ENCODE results near the gene MYO5B. TPM values are rescaled to one million over a fixed set of nuclear protein-coding genes. Genes with fewer than 3 reads are reported as not detected.

The MYO5B gene
- total and polyA plus RNA-seq, 9 of the 15 experiments (the other 6 are each of a cell fraction or from before 2014, with no cell fraction given) = 0.07 to 0.42 (median 0.28) TPM

DNA sequence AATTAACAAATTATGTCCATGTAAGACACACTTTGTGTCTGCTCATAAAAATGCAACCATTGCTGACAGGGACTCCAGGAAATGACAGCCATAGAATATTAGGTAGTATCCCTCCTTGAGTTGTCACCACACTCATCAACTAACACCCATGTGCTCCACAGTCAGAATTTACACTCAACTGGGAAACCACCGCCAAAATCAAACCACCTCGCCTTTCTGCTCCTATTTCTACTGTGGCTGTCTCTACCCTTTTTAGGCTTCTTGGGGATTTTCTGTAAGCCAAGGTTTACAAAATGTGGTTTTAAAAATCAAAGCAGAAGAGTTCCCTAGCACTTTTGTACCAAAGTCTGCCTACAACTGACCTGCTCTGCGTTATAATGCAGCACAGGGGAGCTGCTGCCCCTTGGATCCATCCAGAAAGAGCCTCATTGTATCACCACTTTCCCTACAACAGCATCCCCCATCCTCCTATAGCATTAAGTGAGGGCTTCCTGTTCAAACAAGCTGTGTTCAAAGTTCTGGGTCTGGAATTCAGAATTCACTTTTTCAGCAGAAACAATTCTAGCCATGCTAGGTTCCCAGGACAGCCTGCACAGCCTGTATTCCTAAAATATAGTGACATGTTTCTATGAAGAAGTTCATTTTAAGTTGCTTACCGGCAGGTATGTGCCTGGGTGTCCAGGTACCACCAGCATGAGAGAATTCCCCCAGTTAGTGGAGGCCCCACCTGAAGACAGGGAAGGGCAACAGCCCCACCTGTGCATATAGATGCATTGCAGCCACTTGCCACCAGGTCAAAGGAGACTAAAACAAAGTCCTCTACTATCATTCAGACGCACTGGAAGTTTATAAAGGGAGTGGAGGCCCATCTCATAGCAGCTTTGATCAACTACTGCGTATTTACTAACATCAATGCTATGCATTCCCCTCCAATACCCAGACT lies 104.3 kb downstream of the MYO5B start (continued):
- TF ChIP-seq, protein P1, sequence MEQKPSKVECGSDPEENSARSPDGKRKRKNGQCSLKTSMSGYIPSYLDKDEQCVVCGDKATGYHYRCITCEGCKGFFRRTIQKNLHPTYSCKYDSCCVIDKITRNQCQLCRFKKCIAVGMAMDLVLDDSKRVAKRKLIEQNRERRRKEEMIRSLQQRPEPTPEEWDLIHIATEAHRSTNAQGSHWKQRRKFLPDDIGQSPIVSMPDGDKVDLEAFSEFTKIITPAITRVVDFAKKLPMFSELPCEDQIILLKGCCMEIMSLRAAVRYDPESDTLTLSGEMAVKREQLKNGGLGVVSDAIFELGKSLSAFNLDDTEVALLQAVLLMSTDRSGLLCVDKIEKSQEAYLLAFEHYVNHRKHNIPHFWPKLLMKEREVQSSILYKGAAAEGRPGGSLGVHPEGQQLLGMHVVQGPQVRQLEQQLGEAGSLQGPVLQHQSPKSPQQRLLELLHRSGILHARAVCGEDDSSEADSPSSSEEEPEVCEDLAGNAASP (IDR thresholded peaks at IDR 0.05) = no peak
- no peak for TF ChIP-seq DACH1 (IDR thresholded peaks at IDR 0.05; ENCODE audit: partially characterized antibody)
- TF ChIP-seq COPS2 (conservative IDR thresholded peaks at IDR 0.05) = no peak
- TF ChIP-seq ZNF324 (CRISPR knock-in tag; IDR thresholded peaks at IDR 0.05) = no peak

DNA sequence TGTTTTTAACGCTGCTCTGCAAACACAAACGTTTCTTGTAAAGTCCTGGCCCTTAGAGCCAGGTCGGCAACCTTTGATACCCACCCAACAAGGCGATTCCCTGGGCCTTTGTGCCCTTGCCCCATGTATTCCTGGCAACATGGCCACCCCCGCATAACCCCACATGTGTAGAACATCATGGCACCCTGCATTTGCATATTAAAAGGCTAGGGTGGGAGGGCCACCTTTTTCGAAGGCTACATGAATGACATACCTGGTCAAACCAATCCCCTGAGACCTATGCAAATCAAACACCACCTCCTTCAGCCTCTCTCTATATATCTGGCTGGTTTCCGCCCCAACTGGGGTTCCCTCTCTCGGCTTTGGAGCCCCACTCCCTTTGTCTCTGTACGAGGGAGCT lies 105.2 kb downstream of the MYO5B start:
- CTCF ChIA-PET (ENCODE audit: low intra/inter-chr PET ratio) = no interaction called here
- in situ Hi-C loops (cut with MboI) = no loop called here
- 1% methylated on average over 8 of the region's 9 CpGs for WGBS (ENCODE audit: insufficient coverage, low coverage, missing lambda C conversion rate)
- TF ChIP-seq KAT2B (IDR thresholded peaks at IDR 0.05; ENCODE audit: low read depth, low read length) (no peak), MCM7 (IDR thresholded peaks at IDR 0.05) (no peak), BDP1 (IDR thresholded peaks at IDR 0.05; ENCODE audit: insufficient read depth, insufficient read length) (no peak), HNRNPH1 (optimal IDR thresholded peaks at IDR 0.05; ENCODE audit: low read depth, low read length) (no peak), JUN (IDR thresholded peaks at IDR 0.05; ENCODE audit: borderline replicate concordance, low read depth, low read length) (no peak), JUN (CRISPR knock-in tag; IDR thresholded peaks at IDR 0.05; ENCODE audit: borderline replicate concordance) (no peak), GTF2F1 (IDR thresholded peaks at IDR 0.05; ENCODE audit: low read depth, low read length) (no peak), SLC30A9 (CRISPR knock-in tag; IDR thresholded peaks at IDR 0.05) (no peak), PTRF (tag; IDR thresholded peaks at IDR 0.05) (no peak), CEBPG (CRISPR knock-in tag; IDR thresholded peaks at IDR 0.05) (no peak), CEBPG (tag; conservative IDR thresholded peaks at IDR 0.05 in 1 of 2, IDR thresholded peaks at IDR 0.05 in 1 of 2) (no peak), ZNF140 (CRISPR knock-in tag; IDR thresholded peaks at IDR 0.05) (no peak)
- TF ChIP-seq, protein P2, sequence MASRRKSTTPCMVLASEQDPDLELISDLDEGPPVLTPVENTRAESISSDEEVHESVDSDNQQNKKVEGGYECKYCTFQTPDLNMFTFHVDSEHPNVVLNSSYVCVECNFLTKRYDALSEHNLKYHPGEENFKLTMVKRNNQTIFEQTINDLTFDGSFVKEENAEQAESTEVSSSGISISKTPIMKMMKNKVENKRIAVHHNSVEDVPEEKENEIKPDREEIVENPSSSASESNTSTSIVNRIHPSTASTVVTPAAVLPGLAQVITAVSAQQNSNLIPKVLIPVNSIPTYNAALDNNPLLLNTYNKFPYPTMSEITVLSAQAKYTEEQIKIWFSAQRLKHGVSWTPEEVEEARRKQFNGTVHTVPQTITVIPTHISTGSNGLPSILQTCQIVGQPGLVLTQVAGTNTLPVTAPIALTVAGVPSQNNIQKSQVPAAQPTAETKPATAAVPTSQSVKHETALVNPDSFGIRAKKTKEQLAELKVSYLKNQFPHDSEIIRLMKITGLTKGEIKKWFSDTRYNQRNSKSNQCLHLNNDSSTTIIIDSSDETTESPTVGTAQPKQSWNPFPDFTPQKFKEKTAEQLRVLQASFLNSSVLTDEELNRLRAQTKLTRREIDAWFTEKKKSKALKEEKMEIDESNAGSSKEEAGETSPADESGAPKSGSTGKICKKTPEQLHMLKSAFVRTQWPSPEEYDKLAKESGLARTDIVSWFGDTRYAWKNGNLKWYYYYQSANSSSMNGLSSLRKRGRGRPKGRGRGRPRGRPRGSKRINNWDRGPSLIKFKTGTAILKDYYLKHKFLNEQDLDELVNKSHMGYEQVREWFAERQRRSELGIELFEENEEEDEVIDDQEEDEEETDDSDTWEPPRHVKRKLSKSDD (conservative IDR thresholded peaks at IDR 0.05; ENCODE audit: low read length) = no peak

More for the DNA sequence above, 105.2 kb downstream of the MYO5B start:
- H3K4me2 ChIP-seq (ENCODE audit: insufficient read depth, low read length) = no peak overlapping the region
- intact Hi-C loops (cut with micrococcal nuclease) = no loop called here
- no peak for ATAC-seq
- H3K9me3 ChIP-seq (replicated peaks; ENCODE audit: control insufficient read depth, insufficient read depth, low read depth, low read length) = no peaks in the 10 kb centered on the region
- no peaks in the 10 kb centered on the region for H3K27me3 ChIP-seq (ENCODE audit: control insufficient read depth in 2 of 2, insufficient read depth in 2 of 2, low read length in 2 of 2)
- H3K27ac ChIP-seq (ENCODE audit: extremely low read depth, low read depth, low read length) = no peak overlapping the region
- BruUV-seq (replicated peaks) = no TSS peak
- POLR2A ChIA-PET = no interaction called here
- no peak overlapping the region for H3K4me3 ChIP-seq
- no peaks in the 10 kb centered on the region for H4K20me1 ChIP-seq (replicated peaks; ENCODE audit: control insufficient read depth, insufficient read depth, low read length)
- DNase-seq (ENCODE audit: extremely low read depth in 1 of 4, low spot score in 3 of 4) = no peak
- no peak overlapping the region for H3K9ac ChIP-seq (ENCODE audit: insufficient read depth in 1 of 2, low read depth in 2 of 2, low read length in 2 of 2)
- no peaks in the 10 kb centered on the region for H3K9me1 ChIP-seq (ENCODE audit: control insufficient read depth, insufficient read depth, low read length)
- no peaks in the 10 kb centered on the region for H3K4me1 ChIP-seq (replicated peaks in 1 of 2; ENCODE audit: control insufficient read depth in 2 of 2, insufficient read depth in 2 of 2, low read length in 2 of 2)
- no peaks in the 10 kb centered on the region for H3K36me3 ChIP-seq (ENCODE audit: control insufficient read depth, insufficient read depth, low read length)
- no peaks in the 10 kb centered on the region for H3K79me2 ChIP-seq (ENCODE audit: control insufficient read depth, insufficient read depth, low read length)
- no peak for FAIRE-seq
- no peak overlapping the region for H2AFZ ChIP-seq (ENCODE audit: low read depth, low read length)
